ENCODE measurements around the gene DGKQ.
"Not testable (repeated sequence)": the region's sequence is repeated elsewhere in the genome, so short reads cannot be mapped to it uniquely, and the experiment has no call there.

DNA sequence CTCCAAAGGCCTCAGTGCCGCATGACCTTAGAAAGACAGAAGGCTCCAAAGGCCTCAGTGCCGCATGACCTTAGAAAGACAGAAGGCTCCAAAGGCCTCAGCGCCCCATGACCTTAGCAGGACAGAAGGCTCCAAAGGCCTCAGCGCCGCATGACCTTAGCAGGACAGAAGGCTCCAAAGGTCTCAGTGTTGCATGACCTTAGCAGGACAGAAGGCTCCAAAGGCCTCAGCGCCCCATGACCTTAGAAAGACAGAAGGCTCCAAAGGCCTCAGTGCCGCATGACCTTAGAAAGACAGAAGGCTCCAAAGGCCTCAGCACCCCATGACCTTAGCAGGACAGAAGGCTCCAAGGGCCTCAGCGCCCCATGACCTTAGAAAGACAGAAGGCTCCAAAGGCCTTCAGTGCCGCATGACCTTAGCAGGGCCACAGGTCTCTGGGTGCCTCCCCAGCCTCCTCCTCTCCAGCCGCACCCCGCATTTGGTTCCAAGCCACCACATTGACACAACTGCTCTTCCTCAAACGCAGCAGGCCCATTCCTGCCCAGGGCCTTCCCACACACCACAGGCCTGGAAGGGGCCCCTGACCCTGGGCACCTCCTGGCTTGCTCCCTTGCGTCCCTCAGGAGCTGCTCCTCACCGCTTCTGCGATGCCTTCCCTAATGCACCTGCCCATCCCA lies 54.2 kb downstream of the DGKQ start:
- TF ChIP-seq, protein P1, sequence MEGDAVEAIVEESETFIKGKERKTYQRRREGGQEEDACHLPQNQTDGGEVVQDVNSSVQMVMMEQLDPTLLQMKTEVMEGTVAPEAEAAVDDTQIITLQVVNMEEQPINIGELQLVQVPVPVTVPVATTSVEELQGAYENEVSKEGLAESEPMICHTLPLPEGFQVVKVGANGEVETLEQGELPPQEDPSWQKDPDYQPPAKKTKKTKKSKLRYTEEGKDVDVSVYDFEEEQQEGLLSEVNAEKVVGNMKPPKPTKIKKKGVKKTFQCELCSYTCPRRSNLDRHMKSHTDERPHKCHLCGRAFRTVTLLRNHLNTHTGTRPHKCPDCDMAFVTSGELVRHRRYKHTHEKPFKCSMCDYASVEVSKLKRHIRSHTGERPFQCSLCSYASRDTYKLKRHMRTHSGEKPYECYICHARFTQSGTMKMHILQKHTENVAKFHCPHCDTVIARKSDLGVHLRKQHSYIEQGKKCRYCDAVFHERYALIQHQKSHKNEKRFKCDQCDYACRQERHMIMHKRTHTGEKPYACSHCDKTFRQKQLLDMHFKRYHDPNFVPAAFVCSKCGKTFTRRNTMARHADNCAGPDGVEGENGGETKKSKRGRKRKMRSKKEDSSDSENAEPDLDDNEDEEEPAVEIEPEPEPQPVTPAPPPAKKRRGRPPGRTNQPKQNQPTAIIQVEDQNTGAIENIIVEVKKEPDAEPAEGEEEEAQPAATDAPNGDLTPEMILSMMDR (IDR thresholded peaks at IDR 0.05) = not testable (repeated sequence)
- TF ChIP-seq ZFX (IDR thresholded peaks at IDR 0.05; ENCODE audit: borderline replicate concordance) = not testable (repeated sequence)

Data from 22Rv1 (cell line).